HG02981 (cell line): ENCODE data around the gene CHST15.

Experiments used
- ATAC-seq: cut with Tn5 transposase; IDR thresholded peaks from one replicate; pipeline ENCODE4 v1.9.1; 2021; ENCODE audit warnings: mild to moderate bottlenecking, moderate library complexity; ENCODE audit not compliant: unreplicated experiment

The CHST15 gene

GRCh38 chr10:124125305-124126116 lies 32.1 kb upstream of the CHST15 start:
- no peak for ATAC-seq

- ATAC-seq = no peak
Observed at GRCh38 chr10:124124769-124125161, 31.4 kb upstream of the CHST15 start.

DNA sequence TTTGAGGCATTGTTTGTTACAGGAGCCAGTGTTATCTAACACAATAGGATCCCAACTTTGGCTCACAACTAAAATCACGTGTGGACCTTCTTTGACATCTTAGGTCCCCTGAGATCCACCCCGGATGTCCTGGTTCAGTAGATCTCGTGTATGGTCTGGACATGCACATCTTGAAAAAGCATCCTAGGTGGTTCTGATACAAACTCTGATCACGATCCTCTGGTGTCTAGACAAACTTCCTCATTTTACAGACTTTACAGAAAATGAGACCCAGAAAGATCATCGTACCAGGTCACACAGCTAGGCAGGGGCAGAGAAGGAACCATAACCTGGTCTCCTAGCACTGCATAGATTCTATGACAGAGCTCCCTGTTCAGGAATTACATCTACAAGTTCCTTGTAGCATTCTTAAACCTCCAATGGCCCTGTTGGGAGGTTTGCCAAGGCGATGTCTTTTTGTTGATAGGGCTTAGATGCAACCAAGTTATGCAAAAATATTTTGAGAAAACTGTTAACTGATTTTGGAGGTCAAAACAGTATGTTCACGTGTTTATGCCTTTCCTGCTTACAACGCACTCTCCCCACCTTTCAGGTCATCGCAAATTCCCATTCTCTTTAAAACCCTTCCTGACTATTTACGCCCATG lies 30.8 kb upstream of the CHST15 start:
- ATAC-seq = peak; percentile 66

DNA sequence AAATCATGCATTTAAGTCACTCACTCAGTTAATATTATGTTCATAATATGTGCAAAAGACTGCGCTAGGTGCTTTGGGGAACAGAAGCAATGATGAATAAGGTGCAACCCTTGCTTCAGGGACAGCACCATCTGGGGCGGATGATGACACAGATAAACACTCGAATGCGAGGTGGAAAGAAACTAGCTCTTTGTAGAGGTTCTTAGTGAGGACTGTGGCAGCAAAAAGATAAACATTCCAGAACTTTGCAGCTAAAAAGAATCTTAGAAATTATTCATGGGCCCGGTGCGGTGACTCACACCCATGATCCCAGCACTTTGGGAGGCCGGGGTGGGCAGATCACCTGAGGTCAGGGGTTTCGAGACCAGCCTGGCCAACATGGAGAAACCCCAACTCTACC lies 29.8 kb upstream of the CHST15 start:
- ATAC-seq = no peak

GRCh38 chr10:124122211-124122610 lies 28.8 kb upstream of the CHST15 start:
- no peak for ATAC-seq

DNA sequence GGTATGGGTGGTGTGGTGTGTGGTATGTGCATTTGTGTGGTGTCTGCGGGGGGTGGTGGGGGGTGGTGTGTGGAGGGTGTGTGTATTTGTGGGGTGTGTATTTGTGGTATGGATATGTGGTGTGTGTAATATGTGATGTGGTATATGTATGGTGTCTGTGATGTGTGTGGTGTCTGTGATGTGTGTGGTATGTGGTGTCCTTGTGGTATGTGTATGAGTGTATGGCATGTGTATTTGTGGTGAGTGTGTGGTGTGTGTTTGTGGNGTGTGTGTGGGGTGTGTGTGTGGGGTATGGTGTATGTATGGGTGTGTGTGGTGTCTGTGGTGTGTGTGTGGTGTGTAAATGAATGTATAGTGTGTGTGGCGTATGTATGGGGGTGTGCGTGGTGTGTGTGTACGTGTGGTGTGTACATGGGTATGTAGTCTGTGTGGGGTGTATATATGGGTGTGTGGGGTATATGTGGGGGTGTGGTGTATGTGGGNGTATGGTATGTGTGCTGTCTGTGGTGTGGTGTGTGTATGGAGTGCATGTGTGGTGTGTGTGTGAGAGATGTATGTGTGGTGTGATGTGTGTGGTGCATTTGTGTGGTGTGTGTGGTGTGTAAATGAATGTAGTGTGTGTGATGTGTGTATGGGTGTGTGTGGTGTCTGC lies 27.1 kb upstream of the CHST15 start:
- no peak for ATAC-seq

DNA sequence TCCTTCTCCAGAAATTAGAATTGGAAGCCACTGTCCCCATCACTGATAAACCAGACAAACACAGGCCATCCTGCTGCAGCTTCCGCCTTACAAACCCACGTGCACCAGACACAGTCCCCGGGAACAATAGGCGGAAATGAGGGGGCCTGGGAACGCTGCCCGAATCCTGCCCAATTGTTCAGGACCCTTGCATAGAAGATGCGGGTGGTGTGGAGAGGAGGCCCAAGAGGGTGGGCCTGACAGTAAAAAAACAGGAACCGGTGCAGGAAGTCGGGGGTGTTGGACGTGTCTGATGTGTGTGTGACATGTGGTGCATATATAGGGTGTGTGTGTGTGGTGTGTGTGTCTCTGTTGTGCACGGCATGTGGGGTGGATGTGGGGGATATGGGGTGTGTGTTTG lies 26.5 kb upstream of the CHST15 start:
- no peak for ATAC-seq

GRCh38 chr10:124119216-124119615 lies 25.8 kb upstream of the CHST15 start:
- ATAC-seq = no peak

DNA sequence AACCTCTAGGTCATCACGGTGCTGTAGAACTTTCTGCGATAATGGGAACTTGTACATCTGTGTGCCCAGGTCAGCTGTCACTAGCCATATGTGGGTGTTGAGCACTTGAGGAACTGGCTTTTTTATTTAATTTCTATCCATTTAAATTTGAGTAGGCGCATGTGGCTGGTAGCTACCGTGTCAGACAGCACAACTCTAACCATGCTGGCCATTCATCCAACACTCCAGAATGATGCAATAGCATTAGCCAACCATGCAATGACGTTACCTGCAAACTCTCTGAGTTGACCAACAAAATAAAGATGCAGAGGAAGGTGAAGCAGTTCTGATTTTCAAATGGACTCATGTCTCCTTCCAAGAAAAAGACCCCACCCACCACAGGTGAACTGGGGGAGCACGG lies 24.4 kb upstream of the CHST15 start:
- ATAC-seq = no peak

DNA sequence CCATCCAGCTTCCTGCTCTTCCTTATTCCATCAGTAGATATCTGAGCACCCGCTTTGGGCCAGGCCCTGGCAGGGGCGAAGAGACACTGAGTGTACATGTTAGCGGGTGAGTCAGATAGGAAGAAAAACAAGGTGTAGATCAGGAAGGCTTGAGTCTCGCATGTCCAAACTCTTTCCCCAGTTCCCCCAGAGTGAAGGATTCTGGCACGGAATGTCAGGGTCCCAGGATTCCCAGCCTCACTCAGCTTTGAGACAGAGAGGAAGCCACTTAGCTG lies 24.1 kb upstream of the CHST15 start:
- no peak for ATAC-seq

DNA sequence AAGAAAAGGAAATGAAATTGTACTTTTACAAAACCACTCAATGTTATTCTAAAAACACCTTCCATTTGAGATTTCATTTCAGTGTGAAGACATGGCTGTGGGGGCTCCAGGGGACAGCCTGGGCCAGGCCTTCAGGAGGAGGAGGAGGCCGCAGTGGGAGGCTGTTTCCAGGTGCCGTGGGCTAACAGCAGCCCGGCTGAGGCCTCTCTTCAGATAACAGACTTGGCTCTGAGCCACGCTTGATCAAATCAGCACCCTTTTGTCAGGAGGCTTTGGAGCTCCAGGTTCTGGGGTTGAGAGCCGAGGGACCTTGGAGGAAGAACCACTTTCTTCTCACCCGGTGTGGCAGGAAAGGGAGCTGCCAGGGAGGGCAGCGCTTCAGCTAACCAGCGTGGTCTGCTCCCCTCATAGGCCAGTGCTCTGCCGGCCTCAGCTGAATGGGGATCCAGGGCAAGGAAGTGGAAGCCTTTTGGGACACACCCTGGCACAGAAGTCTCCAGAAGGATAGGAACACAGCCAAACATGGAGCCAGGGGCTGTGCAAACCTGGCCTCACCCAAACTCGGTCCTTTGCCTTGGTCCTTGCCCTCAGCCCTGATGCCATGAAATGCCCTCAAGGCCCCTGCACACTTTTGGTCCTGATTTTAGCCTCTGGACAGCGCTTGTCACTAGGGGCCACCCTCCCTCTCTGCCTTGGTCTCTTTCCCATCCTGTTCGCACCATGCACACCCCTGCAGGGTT lies 23.5 kb upstream of the CHST15 start:
- no peak for ATAC-seq

DNA sequence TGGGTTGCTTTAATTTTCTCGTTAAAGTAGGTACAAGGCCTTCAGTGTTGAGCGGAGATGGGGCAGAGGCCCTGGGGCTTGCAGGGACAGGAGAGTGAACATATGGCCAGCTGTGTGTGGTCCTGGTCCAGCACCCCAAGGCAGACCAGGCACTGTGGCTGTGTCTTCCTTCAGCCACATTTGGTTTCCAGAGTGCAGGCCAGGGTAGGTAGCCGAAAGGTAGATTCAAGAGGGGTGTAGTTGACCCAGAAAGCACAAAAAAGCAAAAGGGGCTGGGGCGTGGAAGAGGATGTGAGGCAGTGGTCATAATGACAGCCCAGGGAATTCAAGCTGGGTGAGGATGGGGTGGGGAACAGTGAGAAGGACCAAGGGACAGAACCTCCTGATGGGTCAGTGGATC lies 21.3 kb upstream of the CHST15 start:
- ATAC-seq = no peak

GRCh38 chr10:124112891-124113580 lies 19.6 kb upstream of the CHST15 start:
- no peak for ATAC-seq

DNA sequence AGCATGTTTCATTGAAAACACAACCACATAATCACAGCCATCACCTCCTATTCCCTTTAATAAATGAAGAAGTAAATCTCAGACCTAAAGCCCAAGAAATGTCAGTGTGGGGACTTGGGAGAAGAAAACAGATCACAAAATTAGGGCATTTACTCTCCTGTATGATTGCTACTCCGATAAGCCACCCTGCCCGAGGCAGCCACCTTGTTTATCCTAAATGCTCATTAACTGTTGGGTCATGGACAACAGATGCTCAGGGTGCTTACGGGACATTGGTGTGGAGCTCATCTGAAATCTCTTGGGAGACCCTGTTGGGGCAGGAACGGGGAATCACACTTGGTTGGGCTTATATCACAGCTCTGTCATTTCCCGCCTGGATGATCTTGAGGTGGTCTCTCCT lies 17.5 kb upstream of the CHST15 start:
- ATAC-seq = no peak

GRCh38 chr10:124109261-124109660 lies 15.9 kb upstream of the CHST15 start:
- ATAC-seq = no peak

GRCh38 chr10:124107072-124107471 lies 13.7 kb upstream of the CHST15 start:
- no peak for ATAC-seq

GRCh38 chr10:124106241-124106879 lies 13.0 kb upstream of the CHST15 start:
- ATAC-seq = peak; percentile 73

- ATAC-seq = no peak
Observed at GRCh38 chr10:124105594-124105993, 12.2 kb upstream of the CHST15 start.

DNA sequence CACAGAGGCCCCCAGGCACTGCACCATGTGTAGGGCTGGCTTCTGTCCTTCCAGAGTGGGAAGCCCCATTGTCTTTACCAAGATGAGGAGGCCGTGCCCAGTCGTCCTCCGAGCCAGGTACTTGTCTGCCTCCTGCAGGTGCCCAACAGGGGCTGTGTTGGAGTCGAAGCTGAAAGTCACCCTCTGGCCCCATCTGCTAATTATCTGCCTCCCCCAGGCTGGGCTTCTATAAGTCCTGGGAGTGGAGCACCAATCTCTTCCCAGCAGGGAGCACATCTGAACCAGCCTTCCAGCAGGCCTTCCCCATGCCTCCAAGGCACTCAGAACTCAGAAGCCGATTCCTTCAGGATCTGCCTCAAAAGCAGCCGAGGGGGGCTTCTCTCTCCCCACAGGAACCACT lies 11.6 kb upstream of the CHST15 start:
- ATAC-seq = no peak

- no peak for ATAC-seq
Observed at GRCh38 chr10:124104011-124104627, 10.7 kb upstream of the CHST15 start.
